ENCODE measurements around the gene KCNA3.

- TF ChIP-seq POLR2AphosphoS5 (IDR thresholded peaks at IDR 0.05; ENCODE audit: low read depth, low read length) (no peak), SIN3A (IDR thresholded peaks at IDR 0.05; ENCODE audit: borderline replicate concordance, insufficient read depth, low read length) (no peak), REST (IDR thresholded peaks at IDR 0.05; ENCODE audit: insufficient read depth in 1 of 2, low read depth in 2 of 2, low read length in 2 of 2) (no peak), TAF1 (IDR thresholded peaks at IDR 0.05; ENCODE audit: borderline replicate concordance, insufficient read depth, low read length) (no peak), FOXP2 (optimal IDR thresholded peaks at IDR 0.05; ENCODE audit: borderline replicate concordance, extremely low read depth, extremely low read length, insufficient read depth) (no peak)
Measured at GRCh38 chr1:110627764-110628163, 47.0 kb downstream of the KCNA3 start.

Data from PFSK-1 (cell line).